ENCODE data around the gene ATP2B2. TPM values are rescaled to one million over a fixed set of nuclear protein-coding genes. Genes with fewer than 3 reads are reported as not detected.

The ATP2B2 gene
- total and polyA plus RNA-seq, 10 of the 15 experiments (the other 5 are each of a cell fraction or from before 2014, with no cell fraction given) = 0.04 TPM; not detected in 9

DNA sequence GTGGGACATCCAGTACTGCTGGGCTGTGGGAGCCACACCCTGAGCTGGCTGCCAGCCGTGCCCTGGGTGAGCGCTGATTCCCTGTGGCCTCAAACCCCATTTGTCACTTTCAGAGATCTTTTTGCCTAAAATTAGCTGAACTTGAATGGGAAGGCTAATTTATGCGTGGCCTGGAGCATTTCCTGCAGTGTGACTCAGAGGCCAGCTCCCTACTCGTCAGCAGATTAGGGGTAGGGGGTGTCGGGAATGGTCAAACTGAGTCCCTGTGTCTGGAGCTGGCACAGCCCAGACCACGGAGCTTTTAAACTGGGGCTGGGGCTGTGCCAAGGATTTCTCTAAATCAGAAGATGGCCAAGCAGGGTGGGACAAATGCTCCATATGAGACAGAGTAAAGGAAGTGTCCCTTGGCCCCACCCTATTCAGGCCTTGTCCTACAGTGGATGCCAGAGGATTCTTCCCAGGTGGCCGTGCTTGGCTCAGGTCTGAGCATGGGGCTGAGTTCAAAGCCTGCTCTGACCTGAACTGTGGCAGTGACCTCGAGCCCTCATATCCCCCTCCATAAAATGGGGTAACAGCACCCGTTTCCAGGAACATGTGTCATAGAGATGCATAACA, 59.7 kb downstream of the ATP2B2 start:
- Histone ChIP-seq H3K79me2 (ENCODE audit: control insufficient read depth, insufficient read depth, low read length) (no peaks in the 10 kb centered on the region), H2AFZ (ENCODE audit: control insufficient read depth, low read depth, low read length) (no peak overlapping the region), H3K4me3 (no peak overlapping the region), H3K9me3 (replicated peaks; ENCODE audit: control insufficient read depth, insufficient read depth, low read length) (no peaks in the 10 kb centered on the region), H3K4me1 (ENCODE audit: control insufficient read depth, insufficient read depth, low read length) (no peaks in the 10 kb centered on the region), H3K9ac (ENCODE audit: control insufficient read depth, insufficient read depth, low read length) (no peak overlapping the region), H3K27ac (ENCODE audit: control insufficient read depth, insufficient read depth) (no peak overlapping the region), H4K20me1 (ENCODE audit: control insufficient read depth, insufficient read depth) (no peaks in the 10 kb centered on the region), H3K27me3 (replicated peaks in 1 of 2; ENCODE audit: control insufficient read depth in 2 of 2, insufficient read depth in 2 of 2, low read length in 1 of 2) (peaks cover 2 to 3% of the 10 kb centered on the region in 2 experiments; a peak in 3 of 4 replicates), H3K4me2 (ENCODE audit: control insufficient read depth, insufficient read depth) (no peak overlapping the region), H3K36me3 (ENCODE audit: control insufficient read depth in 2 of 2, insufficient read depth in 2 of 2, low read length in 1 of 2) (no peaks in the 10 kb centered on the region)
- TF ChIP-seq TBL1XR1 (IDR thresholded peaks at IDR 0.05; ENCODE audit: low read depth, low read length) = no peak
- no peak for TF ChIP-seq SP1 (IDR thresholded peaks at IDR 0.05; ENCODE audit: low read depth, low read length)
- TF ChIP-seq, protein P1, sequence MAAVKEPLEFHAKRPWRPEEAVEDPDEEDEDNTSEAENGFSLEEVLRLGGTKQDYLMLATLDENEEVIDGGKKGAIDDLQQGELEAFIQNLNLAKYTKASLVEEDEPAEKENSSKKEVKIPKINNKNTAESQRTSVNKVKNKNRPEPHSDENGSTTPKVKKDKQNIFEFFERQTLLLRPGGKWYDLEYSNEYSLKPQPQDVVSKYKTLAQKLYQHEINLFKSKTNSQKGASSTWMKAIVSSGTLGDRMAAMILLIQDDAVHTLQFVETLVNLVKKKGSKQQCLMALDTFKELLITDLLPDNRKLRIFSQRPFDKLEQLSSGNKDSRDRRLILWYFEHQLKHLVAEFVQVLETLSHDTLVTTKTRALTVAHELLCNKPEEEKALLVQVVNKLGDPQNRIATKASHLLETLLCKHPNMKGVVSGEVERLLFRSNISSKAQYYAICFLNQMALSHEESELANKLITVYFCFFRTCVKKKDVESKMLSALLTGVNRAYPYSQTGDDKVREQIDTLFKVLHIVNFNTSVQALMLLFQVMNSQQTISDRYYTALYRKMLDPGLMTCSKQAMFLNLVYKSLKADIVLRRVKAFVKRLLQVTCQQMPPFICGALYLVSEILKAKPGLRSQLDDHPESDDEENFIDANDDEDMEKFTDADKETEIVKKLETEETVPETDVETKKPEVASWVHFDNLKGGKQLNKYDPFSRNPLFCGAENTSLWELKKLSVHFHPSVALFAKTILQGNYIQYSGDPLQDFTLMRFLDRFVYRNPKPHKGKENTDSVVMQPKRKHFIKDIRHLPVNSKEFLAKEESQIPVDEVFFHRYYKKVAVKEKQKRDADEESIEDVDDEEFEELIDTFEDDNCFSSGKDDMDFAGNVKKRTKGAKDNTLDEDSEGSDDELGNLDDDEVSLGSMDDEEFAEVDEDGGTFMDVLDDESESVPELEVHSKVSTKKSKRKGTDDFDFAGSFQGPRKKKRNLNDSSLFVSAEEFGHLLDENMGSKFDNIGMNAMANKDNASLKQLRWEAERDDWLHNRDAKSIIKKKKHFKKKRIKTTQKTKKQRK (IDR thresholded peaks at IDR 0.05; ENCODE audit: low read depth, low read length) = no peak
- no peak for TF ChIP-seq RELA (IDR thresholded peaks at IDR 0.05; ENCODE audit: borderline replicate concordance, partially characterized antibody)
- no peak for TF ChIP-seq WRNIP1 (IDR thresholded peaks at IDR 0.05; ENCODE audit: borderline replicate concordance, low read depth, low read length)
- TF ChIP-seq, protein P2, sequence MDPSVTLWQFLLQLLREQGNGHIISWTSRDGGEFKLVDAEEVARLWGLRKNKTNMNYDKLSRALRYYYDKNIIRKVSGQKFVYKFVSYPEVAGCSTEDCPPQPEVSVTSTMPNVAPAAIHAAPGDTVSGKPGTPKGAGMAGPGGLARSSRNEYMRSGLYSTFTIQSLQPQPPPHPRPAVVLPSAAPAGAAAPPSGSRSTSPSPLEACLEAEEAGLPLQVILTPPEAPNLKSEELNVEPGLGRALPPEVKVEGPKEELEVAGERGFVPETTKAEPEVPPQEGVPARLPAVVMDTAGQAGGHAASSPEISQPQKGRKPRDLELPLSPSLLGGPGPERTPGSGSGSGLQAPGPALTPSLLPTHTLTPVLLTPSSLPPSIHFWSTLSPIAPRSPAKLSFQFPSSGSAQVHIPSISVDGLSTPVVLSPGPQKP (IDR thresholded peaks at IDR 0.05; ENCODE audit: low read depth, low read length) = no peak
- TF ChIP-seq JUND (IDR thresholded peaks at IDR 0.05; ENCODE audit: low read depth, low read length) = no peak
- no peak for TF ChIP-seq ZZZ3 (IDR thresholded peaks at IDR 0.05; ENCODE audit: control insufficient read depth, insufficient read length, low read depth)
- TF ChIP-seq CBX5 (IDR thresholded peaks at IDR 0.05; ENCODE audit: low read depth) = no peak
- TF ChIP-seq SMAD1 (IDR thresholded peaks at IDR 0.05; ENCODE audit: low read depth, partially characterized antibody) = no peak
- TF ChIP-seq MXI1 (IDR thresholded peaks at IDR 0.05; ENCODE audit: low read depth, low read length) = no peak
- TF ChIP-seq SREBF2 (IDR thresholded peaks at IDR 0.05; ENCODE audit: low read length) = no peak
- TF ChIP-seq ZNF207 (IDR thresholded peaks at IDR 0.05; ENCODE audit: borderline replicate concordance) = no peak
- no peak for TF ChIP-seq ZNF622 (IDR thresholded peaks at IDR 0.05)
- BruUV-seq (replicated peaks) = no TSS peak
- WGBS (ENCODE audit: insufficient coverage, insufficient replicate concordance, low lambda C conversion rate, missing lambda C conversion rate) = 20% methylated on average over 9 of the region's 9 CpGs
- no peak for FAIRE-seq
- in situ Hi-C loops (cut with MboI) = no loop called here
- DNase-seq (ENCODE audit: low read depth, low spot score) = no peak
- ChIA-PET POLR2A (no interaction called here), CTCF (interaction anchor here (1.4 kb wide), 1 partner anchor 9 kb away, joined by 4 read pairs; no protein-coding TSS in a partner anchor), SMC1A (ENCODE audit: uncharacterized antibody, unreplicated experiment) (no interaction called here), RAD21 (ENCODE audit: unreplicated experiment) (no interaction called here)
- intact Hi-C loops (cut with micrococcal nuclease; ENCODE audit: unreplicated experiment) = no loop called here
- ATAC-seq = no peak
